ENCODE results near the gene BTBD16. TPM values are rescaled to one million over a fixed set of nuclear protein-coding genes. Genes with fewer than 3 reads are reported as not detected.

BTBD16 gene
- total and polyA plus RNA-seq, 9 donors, result 0.27 to 0.50 (median 0.40) TPM; not detected in 6

- Histone ChIP-seq H3K9me3 (replicated peaks; ENCODE audit: control insufficient read depth, low read depth, low read length) (no peaks in the 10 kb centered on the region), H3K27ac (ENCODE audit: low read length) (peak overlapping the region; percentile 86), H3K4me3 (ENCODE audit: low read length) (no peak overlapping the region), H3K36me3 (ENCODE audit: control insufficient read depth, insufficient read depth, low read length) (peaks cover 41% of the 10 kb centered on the region), H3K4me1 (ENCODE audit: control insufficient read depth, insufficient read depth, low read length) (peaks cover 29% of the 10 kb centered on the region), H3K27me3 (ENCODE audit: control insufficient read depth, insufficient read depth, low read length) (no peaks in the 10 kb centered on the region)
- no CpG with 5 or more reads among the region's 2 CpGs for WGBS (ENCODE audit: insufficient coverage)
- peak; percentile 76 for DNase-seq
These were observed 36.7 kb upstream of the BTBD16 start for GRCh38 chr10:122234416-122234815.

GRCh38 chr10:122236690-122237306, 34.3 kb upstream of the BTBD16 start:
- H3K27ac ChIP-seq (ENCODE audit: low read length), result no peak overlapping the region
- 100% methylated on average over 1 of the region's 5 CpGs for WGBS (ENCODE audit: insufficient coverage)
- DNase-seq, result no peak
- peaks cover 30% of the 10 kb centered on the region for H3K4me1 ChIP-seq (ENCODE audit: control insufficient read depth, insufficient read depth, low read length)
- H3K4me3 ChIP-seq (ENCODE audit: low read length), result no peak overlapping the region
- no peaks in the 10 kb centered on the region for H3K27me3 ChIP-seq (ENCODE audit: control insufficient read depth, insufficient read depth, low read length)
- peaks cover 54% of the 10 kb centered on the region for H3K36me3 ChIP-seq (ENCODE audit: control insufficient read depth, insufficient read depth, low read length)
- H3K9me3 ChIP-seq (replicated peaks; ENCODE audit: control insufficient read depth, low read depth, low read length), result no peaks in the 10 kb centered on the region

- DNase-seq, result no peak
- H3K4me1 ChIP-seq (ENCODE audit: control insufficient read depth, insufficient read depth, low read length), result peaks cover 24% of the 10 kb centered on the region
- no peaks in the 10 kb centered on the region for H3K9me3 ChIP-seq (replicated peaks; ENCODE audit: control insufficient read depth, low read depth, low read length)
- no peak overlapping the region for H3K27ac ChIP-seq (ENCODE audit: low read length)
- no peaks in the 10 kb centered on the region for H3K27me3 ChIP-seq (ENCODE audit: control insufficient read depth, insufficient read depth, low read length)
- WGBS (ENCODE audit: insufficient coverage), result 88% methylated on average over 10 of the region's 17 CpGs
- H3K36me3 ChIP-seq (ENCODE audit: control insufficient read depth, insufficient read depth, low read length), result peaks cover 59% of the 10 kb centered on the region
- H3K4me3 ChIP-seq (ENCODE audit: low read length), result no peak overlapping the region
These were observed 33.6 kb upstream of the BTBD16 start for GRCh38 chr10:122237331-122237990.

GRCh38 chr10:122239578-122240257, 31.4 kb upstream of the BTBD16 start:
- Histone ChIP-seq H3K9me3 (replicated peaks; ENCODE audit: control insufficient read depth, low read depth, low read length) (no peaks in the 10 kb centered on the region), H3K4me1 (ENCODE audit: control insufficient read depth, insufficient read depth, low read length) (peaks cover 15% of the 10 kb centered on the region), H3K27ac (ENCODE audit: low read length) (no peak overlapping the region), H3K4me3 (ENCODE audit: low read length) (no peak overlapping the region), H3K36me3 (ENCODE audit: control insufficient read depth, insufficient read depth, low read length) (peaks cover 64% of the 10 kb centered on the region), H3K27me3 (ENCODE audit: control insufficient read depth, insufficient read depth, low read length) (no peaks in the 10 kb centered on the region)
- DNase-seq, result peak; percentile 76
- 33% methylated on average over 1 of the region's 10 CpGs for WGBS (ENCODE audit: insufficient coverage)

- 100% methylated on average over 3 of the region's 6 CpGs for WGBS (ENCODE audit: insufficient coverage)
- Histone ChIP-seq H3K9me3 (replicated peaks; ENCODE audit: control insufficient read depth, low read depth, low read length) (no peaks in the 10 kb centered on the region), H3K4me1 (ENCODE audit: control insufficient read depth, insufficient read depth, low read length) (peaks cover 17% of the 10 kb centered on the region), H3K36me3 (ENCODE audit: control insufficient read depth, insufficient read depth, low read length) (peaks cover 67% of the 10 kb centered on the region), H3K27ac (ENCODE audit: low read length) (no peak overlapping the region), H3K4me3 (ENCODE audit: low read length) (no peak overlapping the region), H3K27me3 (ENCODE audit: control insufficient read depth, insufficient read depth, low read length) (no peaks in the 10 kb centered on the region)
- no peak for DNase-seq
These were observed 30.7 kb upstream of the BTBD16 start for GRCh38 chr10:122240401-122240800.

GRCh38 chr10:122241836-122242235, 29.3 kb upstream of the BTBD16 start:
- H3K36me3 ChIP-seq (ENCODE audit: control insufficient read depth, insufficient read depth, low read length), result peaks cover 68% of the 10 kb centered on the region
- no peaks in the 10 kb centered on the region for H3K27me3 ChIP-seq (ENCODE audit: control insufficient read depth, insufficient read depth, low read length)
- WGBS (ENCODE audit: insufficient coverage), result 95% methylated on average over 7 of the region's 8 CpGs
- H3K4me3 ChIP-seq (ENCODE audit: low read length), result no peak overlapping the region
- no peaks in the 10 kb centered on the region for H3K9me3 ChIP-seq (replicated peaks; ENCODE audit: control insufficient read depth, low read depth, low read length)
- DNase-seq, result no peak
- peaks cover 18% of the 10 kb centered on the region for H3K4me1 ChIP-seq (ENCODE audit: control insufficient read depth, insufficient read depth, low read length)
- no peak overlapping the region for H3K27ac ChIP-seq (ENCODE audit: low read length)

GRCh38 chr10:122243550-122243949, 27.5 kb upstream of the BTBD16 start:
- peak; percentile 95 for DNase-seq
- Histone ChIP-seq H3K4me3 (ENCODE audit: low read length) (no peak overlapping the region), H3K4me1 (ENCODE audit: control insufficient read depth, insufficient read depth, low read length) (peaks cover 19% of the 10 kb centered on the region), H3K27ac (ENCODE audit: low read length) (no peak overlapping the region), H3K27me3 (ENCODE audit: control insufficient read depth, insufficient read depth, low read length) (no peaks in the 10 kb centered on the region), H3K9me3 (replicated peaks; ENCODE audit: control insufficient read depth, low read depth, low read length) (no peaks in the 10 kb centered on the region), H3K36me3 (ENCODE audit: control insufficient read depth, insufficient read depth, low read length) (peaks cover 75% of the 10 kb centered on the region)
- WGBS (ENCODE audit: insufficient coverage), result no CpG with 5 or more reads among the region's 2 CpGs

GRCh38 chr10:122244001-122244975, 26.8 kb upstream of the BTBD16 start:
- no peaks in the 10 kb centered on the region for H3K9me3 ChIP-seq (replicated peaks; ENCODE audit: control insufficient read depth, low read depth, low read length)
- 63% methylated on average over 10 of the region's 11 CpGs for WGBS (ENCODE audit: insufficient coverage)
- H3K27me3 ChIP-seq (ENCODE audit: control insufficient read depth, insufficient read depth, low read length), result no peaks in the 10 kb centered on the region
- no peak overlapping the region for H3K4me3 ChIP-seq (ENCODE audit: low read length)
- no peak overlapping the region for H3K27ac ChIP-seq (ENCODE audit: low read length)
- H3K36me3 ChIP-seq (ENCODE audit: control insufficient read depth, insufficient read depth, low read length), result peaks cover 80% of the 10 kb centered on the region
- DNase-seq, result peak; percentile 75
- peaks cover 19% of the 10 kb centered on the region for H3K4me1 ChIP-seq (ENCODE audit: control insufficient read depth, insufficient read depth, low read length)

GRCh38 chr10:122245136-122245535, 26.0 kb upstream of the BTBD16 start:
- H3K4me3 ChIP-seq (ENCODE audit: low read length), result no peak overlapping the region
- H3K36me3 ChIP-seq (ENCODE audit: control insufficient read depth, insufficient read depth, low read length), result peaks cover 82% of the 10 kb centered on the region
- no peaks in the 10 kb centered on the region for H3K9me3 ChIP-seq (replicated peaks; ENCODE audit: control insufficient read depth, low read depth, low read length)
- H3K27ac ChIP-seq (ENCODE audit: low read length), result no peak overlapping the region
- H3K27me3 ChIP-seq (ENCODE audit: control insufficient read depth, insufficient read depth, low read length), result no peaks in the 10 kb centered on the region
- DNase-seq, result no peak
- peaks cover 19% of the 10 kb centered on the region for H3K4me1 ChIP-seq (ENCODE audit: control insufficient read depth, insufficient read depth, low read length)
- WGBS (ENCODE audit: insufficient coverage), result 100% methylated on average over 1 of the region's 4 CpGs
